HG03558 (cell line): Measurements from ENCODE around the gene C2CD5.
"Not testable (repeated sequence)": the region's sequence is repeated elsewhere in the genome, so short reads cannot be mapped to it uniquely, and the experiment has no call there.

Experiments
- ATAC-seq: cut with Tn5 transposase; IDR thresholded peaks from one replicate; pipeline ENCODE4 v1.9.1; 2021; ENCODE audit warnings: moderate number of reproducible peaks; ENCODE audit not compliant: unreplicated experiment; ENCODE audit errors: extremely low read depth

The C2CD5 gene

GRCh38 chr12:22544038-22544979 is at the start of gene C2CD5:
TSS of gene C2CD5 (minus strand) at chr12:22544542. CDS start at chr12:22544150, 392 bp downstream.
- peak; percentile 62 for ATAC-seq

GRCh38 chr12:22593864-22594263 is 49.5 kb upstream of the C2CD5 start:
- ATAC-seq = no peak

GRCh38 chr12:22588817-22589216 is 44.5 kb upstream of the C2CD5 start:
- no peak for ATAC-seq

- no peak for ATAC-seq
These were observed 34.0 kb upstream of the C2CD5 start for GRCh38 chr12:22578328-22578727.

- no peak for ATAC-seq
These were observed 33.3 kb upstream of the C2CD5 start for GRCh38 chr12:22577667-22578066.

GRCh38 chr12:22576473-22576872 is 32.1 kb upstream of the C2CD5 start:
- ATAC-seq = no peak

- no peak for ATAC-seq
These were observed 31.7 kb upstream of the C2CD5 start for GRCh38 chr12:22576065-22576464.

- ATAC-seq = no peak
These were observed 30.6 kb upstream of the C2CD5 start for GRCh38 chr12:22574921-22575320.

GRCh38 chr12:22573181-22573580 is 28.8 kb upstream of the C2CD5 start:
- no peak for ATAC-seq

GRCh38 chr12:22569253-22569652 is 24.9 kb upstream of the C2CD5 start:
- no peak for ATAC-seq

GRCh38 chr12:22562036-22563028 is 18.0 kb upstream of the C2CD5 start:
- ATAC-seq = no peak

- not testable (repeated sequence) for ATAC-seq
These were observed 10.4 kb upstream of the C2CD5 start for GRCh38 chr12:22554750-22555149.

- no peak for ATAC-seq
These were observed 7.3 kb upstream of the C2CD5 start for GRCh38 chr12:22551624-22552023.

- ATAC-seq = no peak
These were observed 913 bp upstream of the C2CD5 start for GRCh38 chr12:22545255-22545654.

- ATAC-seq = peak; percentile 37
These were observed 900 bp downstream of the C2CD5 start for GRCh38 chr12:22543246-22544037.

- no peak for ATAC-seq
These were observed 2.7 kb downstream of the C2CD5 start for GRCh38 chr12:22541496-22542155.

GRCh38 chr12:22539055-22539454 is 5.3 kb downstream of the C2CD5 start:
- ATAC-seq = no peak

GRCh38 chr12:22538311-22538710 is 6.0 kb downstream of the C2CD5 start:
- ATAC-seq = no peak

GRCh38 chr12:22536971-22537544 is 7.3 kb downstream of the C2CD5 start:
- ATAC-seq = no peak
